Natural killer cell (primary cell): Measurements from ENCODE around the gene PRDM13. TPM values are rescaled to one million over a fixed set of nuclear protein-coding genes. Genes with fewer than 3 reads are reported as not detected.
"Not testable (repeated sequence)": the region's sequence is repeated elsewhere in the genome, so short reads cannot be mapped to it uniquely, and the experiment has no call there.

Experiments
- ATAC-seq, 3 donors: fragments of 150-1000 bp in 2 of 3; fragments of 200-7000 bp in 1 of 3; cut with Tn5 transposase; 1 replicate in 1 of 3; 2 replicates in 2 of 3; pipeline ENCODE4 v1.10.0; 2021; ENCODE audit warnings: mild to moderate bottlenecking in 2 of 3, moderate library complexity in 2 of 3
- DNase-seq, 2 donors: peaks; one replicate each; pipeline versions ENCODE4 v3.0.0 to v3.0.0-alpha.2; 2013 to 2021; ENCODE audit warnings: mixed read lengths in 1 of 2
- H3K27ac ChIP-seq: one replicate; pipeline ENCODE4 v1.5.1; 2013; ENCODE audit warnings: mild to moderate bottlenecking, low read length
- H3K27me3 ChIP-seq: one replicate; pipeline ENCODE4 v1.6.1; 2013; ENCODE audit warnings: low read length; ENCODE audit not compliant: control insufficient read depth, insufficient read depth
- H3K36me3 ChIP-seq: one replicate; pipeline ENCODE4 v1.6.1; 2013; ENCODE audit warnings: low read length; ENCODE audit not compliant: control insufficient read depth, insufficient read depth
- H3K4me1 ChIP-seq: one replicate; pipeline ENCODE4 v1.6.1; 2013; ENCODE audit warnings: low read length; ENCODE audit not compliant: control insufficient read depth, insufficient read depth
- H3K4me3 ChIP-seq: one replicate; pipeline ENCODE4 v1.5.1; 2013; ENCODE audit warnings: low read length
- H3K9me3 ChIP-seq: one replicate; pipeline ENCODE4 v1.6.1; 2013; ENCODE audit warnings: low read length; ENCODE audit not compliant: control insufficient read depth, insufficient read depth
- H3K27ac Mint-ChIP-seq, 2 donors: one replicate each; pipeline ENCODE4 v1.8.0; 2022; ENCODE audit warnings: mild to moderate bottlenecking in 2 of 2, mixed read lengths in 2 of 2, moderate library complexity in 1 of 2
- H3K27me3 Mint-ChIP-seq, 2 donors: one replicate each; pipeline ENCODE4 v1.8.0; 2022; ENCODE audit warnings: low read depth in 2 of 2, mixed read lengths in 2 of 2
- H3K36me3 Mint-ChIP-seq: one replicate; pipeline ENCODE4 v1.8.0; 2022; ENCODE audit warnings: mixed read lengths
- H3K4me1 Mint-ChIP-seq, 2 donors: one replicate each; pipeline ENCODE4 v1.8.0; 2022; ENCODE audit warnings: mixed read lengths in 2 of 2
- H3K4me3 Mint-ChIP-seq: one replicate; pipeline ENCODE4 v1.8.0; 2022; ENCODE audit warnings: mild to moderate bottlenecking, moderate library complexity, mixed read lengths
- H3K9me3 Mint-ChIP-seq, 2 donors: one replicate each; pipeline ENCODE4 v1.8.0; 2022; ENCODE audit warnings: mixed read lengths in 2 of 2
- CTCF ChIP-seq: fragments of 200-600 bp; IDR thresholded peaks from one replicate; pipeline ENCODE4 v1.8.0; 2022; ENCODE audit warnings: antibody characterized with exemption
- WGBS: methylation state at CpG from one replicate; pipeline ENCODE4 v1.1.7; 2013; ENCODE audit warnings: missing lambda C conversion rate; ENCODE audit not compliant: insufficient coverage; 5-methylcytosine and 5-hydroxymethylcytosine counted together
- intact Hi-C: fragments of 100-400 bp; cut with micrococcal nuclease; formaldehyde crosslinking; loops from one replicate; pipeline ENCODE4 v1.14.2; 2022
- total RNA-seq, 4 donors: library from RNA; stranded (reverse); fragments of 120-200 nt in 1 of 4; gene quantifications; one replicate each; pipeline versions ENCODE4 v1.2.3 to v1.2.4, GENCODE V29; 2013 to 2022

The PRDM13 gene
- total RNA-seq, 3 donors from 2014 or later (not counting 1 experiment from before 2014, with no cell fraction given): not detected

GRCh38 chr6:99637629-99638028 is 31.0 kb downstream of the PRDM13 start:
- TF ChIP-seq CTCF: no peak
- intact Hi-C loops: no loop called here
- DNase-seq (no peak), ATAC-seq (no peak)
- 59% methylated on average over 1 of the region's 1 CpG for WGBS
- Histone ChIP-seq H3K27me3 (peaks cover 14% of the 10 kb centered on the region), H3K4me3 (no peak overlapping the region), H3K4me1 (no peaks in the 10 kb centered on the region), H3K36me3 (no peaks in the 10 kb centered on the region), H3K27ac (no peak overlapping the region), H3K9me3 (peaks cover 8% of the 10 kb centered on the region)
- Mint-ChIP-seq H3K36me3 (peaks cover 8% of the 10 kb centered on the region), H3K27ac (no peak overlapping the region), H3K4me1 (no peaks in the 10 kb centered on the region), H3K4me3 (no peak overlapping the region), H3K27me3 (peaks cover 16 to 24% of the 10 kb centered on the region in 2 donors), H3K9me3 (peaks cover 5 to 6% of the 10 kb centered on the region in 2 donors)

- H3K4me3 ChIP-seq, H3K4me3 Mint-ChIP-seq, H3K9me3 ChIP-seq, intact Hi-C loops, DNase-seq, ATAC-seq, H3K9me3 Mint-ChIP-seq, H3K4me1 ChIP-seq, H3K27ac ChIP-seq, H3K4me1 Mint-ChIP-seq, H3K36me3 ChIP-seq, H3K36me3 Mint-ChIP-seq, H3K27ac Mint-ChIP-seq: not testable (repeated sequence)
- peaks cover 12% of the 10 kb centered on the region for H3K27me3 ChIP-seq
- H3K27me3 Mint-ChIP-seq: peaks cover 12 to 23% of the 10 kb centered on the region in 2 donors
- WGBS: 67% methylated on average over 1 of the region's 1 CpG
Measured at GRCh38 chr6:99638358-99638757, 31.7 kb downstream of the PRDM13 start.

- 60% methylated on average over 2 of the region's 2 CpGs for WGBS
- Histone ChIP-seq H3K36me3 (no peaks in the 10 kb centered on the region), H3K9me3 (peaks cover 8% of the 10 kb centered on the region), H3K4me3 (no peak overlapping the region), H3K4me1 (no peaks in the 10 kb centered on the region), H3K27me3 (peaks cover 6% of the 10 kb centered on the region), H3K27ac (no peak overlapping the region)
- Mint-ChIP-seq H3K9me3 (peaks cover 4 to 6% of the 10 kb centered on the region in 2 donors), H3K4me3 (no peak overlapping the region), H3K27ac (no peak overlapping the region), H3K4me1 (no peaks in the 10 kb centered on the region), H3K36me3 (peaks cover 8% of the 10 kb centered on the region), H3K27me3 (peaks cover 13 to 37% of the 10 kb centered on the region in 2 donors)
- TF ChIP-seq CTCF: no peak
- intact Hi-C loops: no loop called here
- no peak for ATAC-seq
- DNase-seq: no peak
Measured at GRCh38 chr6:99641270-99641669, 34.6 kb downstream of the PRDM13 start.

GRCh38 chr6:99645986-99646385 is 39.4 kb downstream of the PRDM13 start:
- H3K9me3 ChIP-seq: no peaks in the 10 kb centered on the region
- peaks cover 2% of the 10 kb centered on the region for H3K27me3 ChIP-seq
- DNase-seq (no peak), ATAC-seq (no peak)
- Mint-ChIP-seq H3K36me3 (no peaks in the 10 kb centered on the region), H3K27ac (no peak overlapping the region), H3K4me3 (no peak overlapping the region), H3K4me1 (no peaks in the 10 kb centered on the region), H3K27me3 (peaks cover 9 to 31% of the 10 kb centered on the region in 2 donors), H3K9me3 (no peaks in the 10 kb centered on the region)
- no peak overlapping the region for H3K4me3 ChIP-seq
- H3K36me3 ChIP-seq: no peaks in the 10 kb centered on the region
- no peaks in the 10 kb centered on the region for H3K4me1 ChIP-seq
- intact Hi-C loops: no loop called here
- no peak for TF ChIP-seq CTCF
- 73% methylated on average over 6 of the region's 6 CpGs for WGBS
- H3K27ac ChIP-seq: no peak overlapping the region

GRCh38 chr6:99650091-99650571 is 43.5 kb downstream of the PRDM13 start:
- H3K36me3 ChIP-seq, H3K4me3 ChIP-seq, H3K4me1 Mint-ChIP-seq, intact Hi-C loops, H3K27ac Mint-ChIP-seq, H3K4me1 ChIP-seq, H3K4me3 Mint-ChIP-seq, H3K27ac ChIP-seq, H3K9me3 ChIP-seq, H3K9me3 Mint-ChIP-seq, ATAC-seq, H3K36me3 Mint-ChIP-seq, H3K27me3 ChIP-seq, DNase-seq: not testable (repeated sequence)
- H3K27me3 Mint-ChIP-seq: peaks cover 3 to 18% of the 10 kb centered on the region in 2 donors
- WGBS: no CpG with 5 or more reads among the region's 42 CpGs
